MM.1S (cell line): ENCODE data around the gene OPRD1.

Experiments
- CTCF ChIP-seq: fragments of 300-600 bp; sonication (generic); IDR thresholded peaks from 2 replicates; pipeline ENCODE4 v1.5.1; 2016; ENCODE audit warnings: antibody characterized with exemption, low read length, mixed read lengths
- EZH2 ChIP-seq: fragments of 300-600 bp; sonication (generic); optimal IDR thresholded peaks from 2 replicates; pipeline ENCODE3; 2017; ENCODE audit warnings: low read depth, mild to moderate bottlenecking, antibody characterized with exemption, low read length, mixed read lengths
- EZH2phosphoT487 ChIP-seq: fragments of 300-600 bp; sonication (generic); IDR thresholded peaks from 2 replicates; pipeline ENCODE4 v1.6.1; 2018; ENCODE audit warnings: antibody characterized with exemption, low read length

- TF ChIP-seq EZH2 (no peak), CTCF (no peak), EZH2phosphoT487 (no peak)
Observed at GRCh38 chr1:28770601-28771165, 41.3 kb upstream of the OPRD1 start.
